Testis (tissue), 3 donors: ENCODE data around the gene PRXL2C. TPM values are rescaled to one million over a fixed set of nuclear protein-coding genes. Genes with fewer than 3 reads are reported as not detected.
"Not testable (repeated sequence)": the region's sequence is repeated elsewhere in the genome, so short reads cannot be mapped to it uniquely, and the experiment has no call there.

Experiments used
- DNase-seq: peaks from one replicate; pipeline ENCODE4 v3.0.0-alpha.2; 2019
- H3K27ac ChIP-seq, 2 donors: fragments of 200-600 bp; sonication (generic); one replicate each; pipeline ENCODE4 v1.5.1; 2019
- H3K27me3 ChIP-seq: fragments of 200-600 bp; sonication (generic); one replicate; pipeline ENCODE4 v1.5.1; 2019
- H3K36me3 ChIP-seq: fragments of 200-600 bp; sonication (generic); one replicate; pipeline ENCODE4 v1.5.1; 2017; ENCODE audit warnings: low read depth; ENCODE audit errors: missing control alignments
- H3K4me1 ChIP-seq: fragments of 200-600 bp; sonication (generic); one replicate; pipeline ENCODE4 v1.5.1; 2019
- H3K4me3 ChIP-seq, 2 donors: fragments of 200-600 bp; sonication (generic); one replicate each; pipeline ENCODE4 v1.5.1; 2017 to 2019
- H3K9me3 ChIP-seq: fragments of 200-600 bp; sonication (generic); one replicate; pipeline ENCODE4 v1.5.1; 2017
- POLR2A ChIP-seq: fragments of 450-650 bp; IDR thresholded peaks from one replicate; pipeline ENCODE4 v1.6.1; 2017; ENCODE audit warnings: antibody characterized with exemption, mild to moderate bottlenecking, moderate library complexity
- WGBS, 2 donors: methylation state at CpG; one replicate each; pipeline ENCODE4 v1.1.5; 2018; 5-methylcytosine and 5-hydroxymethylcytosine counted together
- intact Hi-C: fragments of 100-400 bp; cut with DNase I; formaldehyde crosslinking; loops from one replicate; pipeline ENCODE4 v1.15.1; 2023; ENCODE audit warnings: low total_unique reads
- polyA plus RNA-seq: library from polyadenylated mRNA; stranded (reverse); fragments of 350-450 nt; fragmentation: Illumina TruSeq; extraction: RNeasy Lipid Tissue Mini Kit (QIAGEN cat#74804); gene quantifications from one replicate; pipeline ENCODE4 v1.2.3, GENCODE V29; 2014; ENCODE audit warnings: low read depth, low replicate concordance; ENCODE audit not compliant: insufficient read depth
- total RNA-seq, 2 donors: library from RNA; depleted of rRNA; stranded (reverse); fragments of >200 nt; gene quantifications; one replicate each; pipeline ENCODE4 v1.2.3, GENCODE V29; 2016
- TF ChIP-seq, protein P1 (sequence below), 3 experiments: fragments of 450-650 bp in 2 of 3; fragments of 200-600 bp in 1 of 3; sonication (generic) in 1 of 3; IDR thresholded peaks; one replicate each; pipeline ENCODE4 v1.5.1; 2016 to 2019; ENCODE audit warnings: antibody characterized with exemption in 3 of 3, mild to moderate bottlenecking in 2 of 3, moderate library complexity in 1 of 3

The PRXL2C gene
- total and polyA plus RNA-seq, 3 donors from 2014 or later, result 12.8 to 17.5 (median 15.8) TPM

- H3K27ac ChIP-seq, result peak overlapping the region; percentile 2 to 86
- peaks cover 4% of the 10 kb centered on the region for H3K4me1 ChIP-seq
- no peak for DNase-seq
- 50 to 55% methylated on average over 21 to 22 of the region's 22 CpGs for WGBS, 2 donors
- H3K4me3 ChIP-seq, result peak overlapping the region; percentile 74 to 83
- H3K9me3 ChIP-seq, result no peaks in the 10 kb centered on the region
- TF ChIP-seq, protein P1, sequence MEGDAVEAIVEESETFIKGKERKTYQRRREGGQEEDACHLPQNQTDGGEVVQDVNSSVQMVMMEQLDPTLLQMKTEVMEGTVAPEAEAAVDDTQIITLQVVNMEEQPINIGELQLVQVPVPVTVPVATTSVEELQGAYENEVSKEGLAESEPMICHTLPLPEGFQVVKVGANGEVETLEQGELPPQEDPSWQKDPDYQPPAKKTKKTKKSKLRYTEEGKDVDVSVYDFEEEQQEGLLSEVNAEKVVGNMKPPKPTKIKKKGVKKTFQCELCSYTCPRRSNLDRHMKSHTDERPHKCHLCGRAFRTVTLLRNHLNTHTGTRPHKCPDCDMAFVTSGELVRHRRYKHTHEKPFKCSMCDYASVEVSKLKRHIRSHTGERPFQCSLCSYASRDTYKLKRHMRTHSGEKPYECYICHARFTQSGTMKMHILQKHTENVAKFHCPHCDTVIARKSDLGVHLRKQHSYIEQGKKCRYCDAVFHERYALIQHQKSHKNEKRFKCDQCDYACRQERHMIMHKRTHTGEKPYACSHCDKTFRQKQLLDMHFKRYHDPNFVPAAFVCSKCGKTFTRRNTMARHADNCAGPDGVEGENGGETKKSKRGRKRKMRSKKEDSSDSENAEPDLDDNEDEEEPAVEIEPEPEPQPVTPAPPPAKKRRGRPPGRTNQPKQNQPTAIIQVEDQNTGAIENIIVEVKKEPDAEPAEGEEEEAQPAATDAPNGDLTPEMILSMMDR (IDR thresholded peaks at IDR 0.05), result no peak
- no peak for TF ChIP-seq POLR2A
- no peaks in the 10 kb centered on the region for H3K27me3 ChIP-seq
- intact Hi-C loops, result no loop called here
- H3K36me3 ChIP-seq, result no peaks in the 10 kb centered on the region
Measured at GRCh38 chr9:96617439-96618185, 37.5 kb downstream of the PRXL2C start.

GRCh38 chr9:96616817-96617438 lies 38.2 kb downstream of the PRXL2C start:
- no peak for TF ChIP-seq POLR2A
- TF ChIP-seq, protein P1 (IDR thresholded peaks at IDR 0.05), result no peak
- DNase-seq, result no peak
- Histone ChIP-seq H3K4me3 (no peak overlapping the region), H3K27me3 (no peaks in the 10 kb centered on the region), H3K4me1 (peaks cover 10% of the 10 kb centered on the region), H3K36me3 (no peaks in the 10 kb centered on the region), H3K27ac (no peak overlapping the region), H3K9me3 (no peaks in the 10 kb centered on the region)
- intact Hi-C loops, result no loop called here
- WGBS, 2 donors, result 71 to 74% methylated on average over 7 of the region's 7 CpGs

- no peaks in the 10 kb centered on the region for H3K9me3 ChIP-seq
- peaks cover 10% of the 10 kb centered on the region for H3K4me1 ChIP-seq
- WGBS, 2 donors, result 88% methylated on average over 6 of the region's 6 CpGs
- DNase-seq, result no peak
- no peaks in the 10 kb centered on the region for H3K36me3 ChIP-seq
- H3K27me3 ChIP-seq, result no peaks in the 10 kb centered on the region
- intact Hi-C loops, result no loop called here
- H3K27ac ChIP-seq, result no peak overlapping the region
- TF ChIP-seq POLR2A, result no peak
- TF ChIP-seq, protein P1 (IDR thresholded peaks at IDR 0.05), result no peak
- no peak overlapping the region for H3K4me3 ChIP-seq
Measured at GRCh38 chr9:96615411-96615810, 39.7 kb downstream of the PRXL2C start.

DNA sequence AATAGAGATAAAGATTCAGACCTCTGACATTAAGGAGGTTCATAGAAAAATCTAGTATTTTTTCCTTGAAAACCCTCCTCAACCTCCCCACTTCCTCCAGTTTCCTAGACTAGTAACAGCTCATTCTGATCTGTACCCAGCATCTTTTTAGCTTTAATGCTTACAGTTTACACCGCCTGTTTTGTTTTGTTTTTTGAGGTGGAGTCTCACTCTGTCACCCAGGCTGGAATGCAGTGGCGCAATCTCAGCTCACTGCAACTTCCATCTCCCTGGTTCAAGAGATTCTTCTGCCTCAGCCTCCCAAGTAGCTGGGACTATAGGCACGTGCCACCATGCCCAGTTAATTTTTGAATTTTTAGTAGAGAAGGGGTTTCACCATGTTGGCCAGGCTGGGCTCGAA lies 40.5 kb downstream of the PRXL2C start:
- H3K36me3 ChIP-seq, H3K9me3 ChIP-seq, H3K4me3 ChIP-seq, H3K27me3 ChIP-seq, H3K27ac ChIP-seq, DNase-seq, intact Hi-C loops: not testable (repeated sequence)
- peaks cover 10% of the 10 kb centered on the region for H3K4me1 ChIP-seq
- WGBS, 2 donors, result 94 to 97% methylated on average over 4 of the region's 4 CpGs

GRCh38 chr9:96612966-96613589 lies 42.0 kb downstream of the PRXL2C start:
- no peak for DNase-seq
- Histone ChIP-seq H3K27ac (peak overlapping the region in 1 of 2 donors; percentile 58), H3K36me3 (no peaks in the 10 kb centered on the region), H3K4me3 (no peak overlapping the region), H3K4me1 (peaks cover 10% of the 10 kb centered on the region), H3K27me3 (no peaks in the 10 kb centered on the region), H3K9me3 (no peaks in the 10 kb centered on the region)
- intact Hi-C loops, result no loop called here
- no peak for TF ChIP-seq POLR2A
- TF ChIP-seq, protein P1 (IDR thresholded peaks at IDR 0.05), result no peak
- WGBS, 2 donors, result 30 to 57% methylated on average over 1 of the region's 1 CpG
